ENCODE results near the gene PCDHGA12. TPM values are rescaled to one million over a fixed set of nuclear protein-coding genes. Genes with fewer than 3 reads are reported as not detected.
"Not testable (repeated sequence)": the region's sequence is repeated elsewhere in the genome, so short reads cannot be mapped to it uniquely, and the experiment has no call there.

Gene PCDHGA12
- total RNA-seq, result 5.1 and 8.7 TPM in 2 replicates

GRCh38 chr5:141430332-141431113, at the start of gene PCDHGA12:
Gene PCDHGA12, plus strand, starts transcription at chr5:141430507. Its CDS starts 253 bp downstream, at chr5:141430760.
- peak; percentile 80 for DNase-seq (ENCODE audit: low read depth, low spot score)

- no peak for DNase-seq (ENCODE audit: low read depth, low spot score)
Measured at GRCh38 chr5:141382469-141383294, 47.6 kb upstream of the PCDHGA12 start, which contains the start of gene PCDHGA7. Gene PCDHGA7, plus strand, starts transcription at chr5:141382742. Its CDS starts 158 bp downstream, at chr5:141382900.

- DNase-seq (ENCODE audit: low read depth, low spot score), result no peak
Measured at GRCh38 chr5:141383345-141383744, 47.0 kb upstream of the PCDHGA12 start.

- no peak for DNase-seq (ENCODE audit: low read depth, low spot score)
Measured at GRCh38 chr5:141384471-141385267, 45.6 kb upstream of the PCDHGA12 start.

GRCh38 chr5:141387557-141388311, 42.6 kb upstream of the PCDHGA12 start, which contains the start of gene PCDHGB4:
Gene PCDHGB4, plus strand, starts transcription at chr5:141387698. Its CDS starts 187 bp downstream, at chr5:141387885.
- not testable (repeated sequence) for DNase-seq (ENCODE audit: low read depth, low spot score)

GRCh38 chr5:141388661-141389060, 41.6 kb upstream of the PCDHGA12 start:
- DNase-seq (ENCODE audit: low read depth, low spot score), result no peak

- DNase-seq (ENCODE audit: low read depth, low spot score), result no peak
Measured at GRCh38 chr5:141389153-141390042, 40.9 kb upstream of the PCDHGA12 start.

GRCh38 chr5:141392429-141393198, 37.7 kb upstream of the PCDHGA12 start, which contains the start of gene PCDHGA8:
Gene PCDHGA8, plus strand, starts transcription at chr5:141392633. Its CDS starts 181 bp downstream, at chr5:141392814.
- no peak for DNase-seq (ENCODE audit: low read depth, low spot score)

- no peak for DNase-seq (ENCODE audit: low read depth, low spot score)
Measured at GRCh38 chr5:141393267-141393666, 37.0 kb upstream of the PCDHGA12 start.

GRCh38 chr5:141394401-141395187, 35.7 kb upstream of the PCDHGA12 start:
- DNase-seq (ENCODE audit: low read depth, low spot score), result not testable (repeated sequence)

GRCh38 chr5:141397756-141398551, 32.4 kb upstream of the PCDHGA12 start, which contains the start of gene PCDHGB5:
Gene PCDHGB5, plus strand, starts transcription at chr5:141397947. Its CDS starts 181 bp downstream, at chr5:141398128.
- not testable (repeated sequence) for DNase-seq (ENCODE audit: low read depth, low spot score)

GRCh38 chr5:141398608-141399007, 31.7 kb upstream of the PCDHGA12 start:
- DNase-seq (ENCODE audit: low read depth, low spot score), result no peak

- DNase-seq (ENCODE audit: low read depth, low spot score), result no peak
Measured at GRCh38 chr5:141399555-141400258, 30.6 kb upstream of the PCDHGA12 start.

GRCh38 chr5:141402553-141403243, 27.6 kb upstream of the PCDHGA12 start, which contains the start of gene PCDHGA9:
Gene PCDHGA9, plus strand, starts transcription at chr5:141402778. Its CDS starts 175 bp downstream, at chr5:141402953.
- DNase-seq (ENCODE audit: low read depth, low spot score), result no peak

GRCh38 chr5:141403387-141403786, 26.9 kb upstream of the PCDHGA12 start:
- DNase-seq (ENCODE audit: low read depth, low spot score), result no peak

All from pulmonary artery endothelial cell (primary cell).